GM12891 (cell line): ENCODE data around the gene BRINP2.

ENCODE experiments used
- DNase-seq: peaks from one replicate; pipeline ENCODE4 v3.0.0; 2011; ENCODE audit warnings: low spot score; ENCODE audit not compliant: insufficient read length
- FAIRE-seq: peaks from 2 replicates; lab custom pipeline; 2011; peaks lifted over from hg19 to GRCh38; lab: Jason Lieb, UNC
- PAX5 ChIP-seq: IDR thresholded peaks from 2 replicates; pipeline ENCODE4 v1.6.1; 2011; ENCODE audit warnings: low read length, moderate library complexity, mild to moderate bottlenecking; ENCODE audit not compliant: insufficient read depth, severe bottlenecking
- POLR2A ChIP-seq: IDR thresholded peaks from 2 replicates; pipeline ENCODE4 v1.6.1; 2011; ENCODE audit warnings: low read depth, low read length, control low read depth
- POLR2AphosphoS5 ChIP-seq: IDR thresholded peaks from 2 replicates; pipeline ENCODE4 v1.6.1; 2011; ENCODE audit warnings: low read depth, low read length, control low read depth
- POU2F2 ChIP-seq: IDR thresholded peaks from 2 replicates; pipeline ENCODE4 v1.6.1; 2011; ENCODE audit warnings: low read depth, mild to moderate bottlenecking, control low read depth, low read length, moderate library complexity
- SPI1 ChIP-seq: IDR thresholded peaks from 2 replicates; pipeline ENCODE4 v1.6.1; 2011; ENCODE audit warnings: low read depth, low read length, control low read depth
- TAF1 ChIP-seq: IDR thresholded peaks from 2 replicates; pipeline ENCODE4 v1.6.1; 2011; ENCODE audit warnings: low read depth, low read length, control low read depth

Gene BRINP2

DNA sequence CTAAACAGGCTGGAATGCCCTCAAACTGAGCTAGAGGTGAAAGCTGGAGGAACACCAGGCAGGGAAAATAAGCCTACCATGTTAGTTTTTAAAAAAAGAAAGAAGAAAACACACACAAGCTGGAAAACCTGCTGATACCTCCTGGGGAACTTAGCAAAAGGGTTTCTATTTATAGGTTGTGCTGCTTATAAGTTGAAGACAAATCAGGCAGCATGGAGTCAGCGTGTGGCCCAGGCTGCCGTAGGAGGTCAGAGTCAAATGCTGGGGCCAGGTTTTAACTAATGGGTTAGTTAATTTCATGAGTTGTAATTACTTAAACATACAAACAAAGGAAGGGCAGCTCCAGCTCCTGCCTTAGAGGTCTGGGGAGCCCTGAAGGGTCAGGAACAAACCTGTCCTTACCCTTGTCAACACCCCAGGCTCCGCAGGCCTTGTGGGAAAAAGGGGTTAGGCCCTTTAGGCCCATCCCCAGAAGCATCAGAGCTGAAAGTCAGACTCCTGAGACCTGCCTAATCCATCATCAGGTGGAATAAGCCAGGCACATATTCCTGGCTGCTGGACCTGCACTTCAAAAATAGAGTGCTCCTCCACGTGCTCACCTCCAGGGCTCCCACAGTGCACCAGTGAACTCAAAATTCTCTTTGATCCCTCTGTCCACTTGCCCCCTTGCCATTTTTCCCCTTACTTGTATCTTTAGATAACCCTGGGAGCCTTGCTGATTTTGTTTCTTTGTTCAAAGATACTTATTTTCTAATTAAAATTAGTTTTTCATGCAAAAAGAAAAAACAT is 59.7 kb downstream of the BRINP2 start:
- no peak for FAIRE-seq

GRCh38 chr1:177235350-177235749 is 64.6 kb downstream of the BRINP2 start:
- TF ChIP-seq SPI1 (no peak), POLR2AphosphoS5 (no peak), PAX5 (no peak), TAF1 (no peak)
- FAIRE-seq (no peak), DNase-seq (no peak)

More for the DNA sequence above, 59.7 kb downstream of the BRINP2 start:
- DNase-seq: no peak
- no peak for TF ChIP-seq PAX5
- no peak for TF ChIP-seq POLR2A
- no peak for TF ChIP-seq POLR2AphosphoS5
- TF ChIP-seq TAF1: no peak
- no peak for TF ChIP-seq POU2F2
- no peak for TF ChIP-seq SPI1

- DNase-seq (no peak), FAIRE-seq (no peak)
- TF ChIP-seq TAF1: no peak
Observed at GRCh38 chr1:177236962-177237361, 66.2 kb downstream of the BRINP2 start.

- DNase-seq: no peak
- FAIRE-seq: no peak
- TF ChIP-seq TAF1 (no peak), SPI1 (no peak), POLR2A (no peak), POU2F2 (no peak), PAX5 (no peak), POLR2AphosphoS5 (no peak)
Observed at GRCh38 chr1:177238967-177239366, 68.2 kb downstream of the BRINP2 start.

GRCh38 chr1:177239792-177240191 is 69.0 kb downstream of the BRINP2 start:
- FAIRE-seq: no peak
- no peak for TF ChIP-seq PAX5
- TF ChIP-seq POLR2A: no peak
- TF ChIP-seq POLR2AphosphoS5: no peak
- no peak for TF ChIP-seq SPI1

DNA sequence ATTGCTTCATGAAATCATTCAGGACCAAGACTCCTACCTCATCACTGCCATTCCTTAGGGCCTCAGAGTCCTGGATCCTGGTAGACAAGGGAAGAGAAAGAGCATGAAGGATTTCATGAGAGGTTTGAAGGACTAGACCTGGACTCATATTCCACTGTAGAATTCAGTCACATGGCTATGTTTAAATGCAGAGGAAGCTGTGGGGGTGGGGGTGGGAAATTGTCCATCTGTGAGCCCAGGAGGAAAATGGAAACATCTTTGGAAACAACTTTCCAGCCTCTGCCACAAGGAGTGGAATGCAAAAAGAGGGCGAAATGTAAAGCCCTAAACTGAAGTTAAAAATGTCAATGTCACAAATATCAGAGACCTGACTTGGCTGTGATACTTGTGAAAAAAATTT is 73.0 kb downstream of the BRINP2 start:
- no peak for TF ChIP-seq PAX5
- TF ChIP-seq POLR2AphosphoS5: no peak
- no peak for TF ChIP-seq TAF1
- TF ChIP-seq POLR2A: no peak
- no peak for TF ChIP-seq POU2F2
- no peak for TF ChIP-seq SPI1
- DNase-seq (no peak), FAIRE-seq (no peak)

More at GRCh38 chr1:177239792-177240191, 69.0 kb downstream of the BRINP2 start:
- no peak for DNase-seq

DNA sequence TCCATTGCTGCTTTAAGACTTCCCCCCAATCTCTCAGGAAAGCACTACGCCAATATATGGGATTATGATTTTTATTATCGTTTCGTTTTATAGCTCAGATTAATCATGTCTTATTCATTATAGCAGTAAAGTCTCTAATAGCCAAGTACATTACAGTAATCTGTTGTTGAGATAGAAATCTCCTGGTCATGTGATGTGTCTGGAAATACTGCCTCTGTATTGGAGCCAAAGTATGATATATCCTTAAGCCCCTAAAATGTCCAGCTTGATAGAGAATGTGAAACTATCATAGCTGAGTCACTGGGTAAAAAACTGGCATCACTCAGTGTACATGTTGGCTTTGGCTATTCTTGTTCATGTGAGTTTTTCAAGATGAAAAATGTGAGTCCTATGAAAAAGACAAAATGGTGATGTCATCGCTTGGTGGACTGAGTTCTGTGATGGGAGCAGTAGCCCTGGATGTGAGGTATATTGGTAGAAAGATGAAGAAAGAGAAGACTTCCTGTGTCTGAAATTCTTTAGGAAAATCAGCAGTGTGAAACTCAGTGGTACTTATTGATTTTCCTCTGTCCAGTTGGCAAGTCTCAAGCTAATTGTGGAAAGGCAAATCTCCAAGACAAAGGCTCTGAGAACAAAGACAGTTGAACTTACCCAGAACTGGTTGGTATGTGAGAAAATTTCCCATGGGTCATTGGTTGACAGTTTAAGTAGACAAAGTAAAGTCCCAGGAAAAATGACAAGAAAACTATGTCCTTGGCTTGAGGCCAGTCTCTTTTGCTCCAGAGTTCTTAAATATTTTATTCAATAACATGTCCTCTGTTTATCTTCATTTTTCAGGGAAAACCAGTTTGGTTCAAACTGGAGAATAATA is 76.2 kb downstream of the BRINP2 start:
- TF ChIP-seq POLR2AphosphoS5: no peak
- DNase-seq (no peak), FAIRE-seq (no peak)

DNA sequence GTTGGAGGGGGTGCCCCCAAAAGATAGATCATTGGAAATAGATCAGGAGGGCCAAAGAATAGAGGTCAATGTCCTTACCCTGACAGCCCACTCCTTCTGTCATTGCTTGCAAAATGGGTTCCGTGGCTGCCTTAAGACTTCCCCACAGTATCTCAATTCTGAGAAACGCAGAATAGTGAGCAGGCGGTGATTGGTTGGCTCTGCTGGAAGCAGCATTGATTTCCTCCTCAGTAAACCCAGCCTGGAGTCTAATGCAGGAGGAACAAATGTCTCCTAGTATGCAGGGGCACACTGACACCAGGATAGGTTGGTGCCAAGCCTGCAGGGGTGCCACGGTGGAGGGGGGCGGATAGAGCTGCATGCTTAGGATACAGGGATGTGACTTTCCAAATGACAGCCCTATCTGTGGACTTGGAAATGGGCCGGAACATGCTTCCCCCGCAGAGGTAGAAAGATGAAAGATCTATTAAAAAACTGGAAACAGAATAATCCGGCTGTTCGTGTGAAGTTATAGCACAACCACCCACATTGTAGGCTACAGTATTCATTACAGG is 76.9 kb downstream of the BRINP2 start:
- TF ChIP-seq SPI1 (no peak), PAX5 (no peak), POU2F2 (no peak), POLR2AphosphoS5 (no peak), POLR2A (no peak), TAF1 (no peak)
- DNase-seq (no peak), FAIRE-seq (no peak)

- TF ChIP-seq POLR2A (no peak), SPI1 (no peak), POLR2AphosphoS5 (no peak), POU2F2 (no peak), PAX5 (no peak), TAF1 (no peak)
- no peak for FAIRE-seq
- no peak for DNase-seq
Observed at GRCh38 chr1:177248258-177248657, 77.5 kb downstream of the BRINP2 start.

- no peak for FAIRE-seq
- DNase-seq: no peak
- TF ChIP-seq PAX5 (no peak), POLR2A (no peak), TAF1 (no peak), POU2F2 (no peak), POLR2AphosphoS5 (no peak), SPI1 (no peak)
Observed at GRCh38 chr1:177249231-177249630, 78.5 kb downstream of the BRINP2 start.
